Right atrium auricular region (tissue), 2 donors: ENCODE data around the gene MAP7. TPM values are rescaled to one million over a fixed set of nuclear protein-coding genes. Genes with fewer than 3 reads are reported as not detected.

Experiments
- DNase-seq: peaks from one replicate; pipeline ENCODE4 v3.0.0-alpha.2; 2019; ENCODE audit warnings: low spot score
- H3K27ac ChIP-seq, 2 donors: fragments of 200-600 bp; sonication (generic); 1 replicate in 1 of 2; 2 replicates in 1 of 2; pipeline ENCODE4 v1.5.1; 2016 to 2019
- H3K27me3 ChIP-seq, 2 donors: fragments of 200-600 bp; sonication (generic); one replicate each; pipeline versions ENCODE4 v1.5.1 to v1.6.0; 2017 to 2019
- H3K36me3 ChIP-seq: fragments of 200-600 bp; sonication (generic); one replicate; pipeline ENCODE4 v1.5.1; 2016
- H3K4me1 ChIP-seq, 2 donors: fragments of 200-600 bp; sonication (generic); one replicate each; pipeline versions ENCODE4 v1.5.1 to v1.6.0; 2017 to 2019
- H3K4me3 ChIP-seq, 2 donors: fragments of 200-600 bp; sonication (generic); 1 replicate in 1 of 2; 2 replicates in 1 of 2; pipeline ENCODE4 v1.5.1; 2017 to 2019; ENCODE audit warnings: mild to moderate bottlenecking in 1 of 2, moderate library complexity in 1 of 2
- H3K9me3 ChIP-seq, 2 donors: fragments of 200-600 bp; sonication (generic); one replicate each; pipeline ENCODE4 v1.5.1; 2019
- CTCF ChIP-seq, 2 donors: fragments of 200-600 bp; sonication (generic); IDR thresholded peaks; one replicate each; pipeline ENCODE4 v1.5.1; 2019; ENCODE audit warnings: antibody characterized with exemption in 2 of 2
- total RNA-seq, 2 donors: library from RNA; depleted of rRNA; stranded (reverse); fragments of >200 nt; gene quantifications; one replicate each; pipeline ENCODE4 v1.1.0, GENCODE V29; 2016

The MAP7 gene
- total RNA-seq, 2 donors from 2014 or later, result 1.0 to 1.3 TPM

DNA sequence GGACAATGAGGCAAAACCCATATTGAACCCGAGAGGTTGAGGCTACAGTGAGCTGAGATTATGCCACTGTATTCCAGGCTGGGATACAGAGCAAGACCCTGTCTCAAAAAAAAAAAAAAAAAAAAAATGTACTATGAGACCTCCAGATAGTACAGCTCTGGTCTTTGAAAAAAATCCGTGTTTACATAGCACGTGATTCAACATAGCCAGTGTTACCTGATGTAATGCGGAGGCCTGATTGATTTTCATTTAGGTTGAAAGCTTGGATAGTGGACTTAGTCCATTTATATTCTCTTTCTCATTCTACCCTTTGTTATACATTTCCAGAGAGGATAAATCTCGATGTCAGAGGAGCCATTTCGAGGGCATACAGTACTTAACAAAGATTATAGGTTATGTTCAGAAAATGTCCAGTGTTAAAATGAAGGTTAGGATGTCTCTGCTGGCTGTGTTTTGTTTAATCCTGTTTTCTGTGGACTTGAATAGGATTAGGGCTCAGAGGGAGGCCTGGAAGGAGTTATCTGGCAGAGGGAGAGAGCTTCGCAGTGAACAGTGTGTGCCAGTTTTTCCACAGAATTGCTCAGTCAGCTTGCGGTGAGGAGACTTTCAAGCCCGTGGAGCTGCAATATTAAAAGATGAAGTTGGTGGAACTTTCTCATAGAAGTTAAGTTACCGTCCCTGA is 226.7 kb downstream of the MAP7 start:
- no peaks in the 10 kb centered on the region for H3K36me3 ChIP-seq
- H3K27me3 ChIP-seq, result no peaks in the 10 kb centered on the region
- no peak for DNase-seq
- peaks cover 0 to 10% of the 10 kb centered on the region in 2 donors for H3K4me1 ChIP-seq
- no peaks in the 10 kb centered on the region for H3K9me3 ChIP-seq
- no peak overlapping the region for H3K27ac ChIP-seq
- no peak for TF ChIP-seq CTCF (IDR thresholded peaks at IDR 0.05)
- no peak overlapping the region for H3K4me3 ChIP-seq

DNA sequence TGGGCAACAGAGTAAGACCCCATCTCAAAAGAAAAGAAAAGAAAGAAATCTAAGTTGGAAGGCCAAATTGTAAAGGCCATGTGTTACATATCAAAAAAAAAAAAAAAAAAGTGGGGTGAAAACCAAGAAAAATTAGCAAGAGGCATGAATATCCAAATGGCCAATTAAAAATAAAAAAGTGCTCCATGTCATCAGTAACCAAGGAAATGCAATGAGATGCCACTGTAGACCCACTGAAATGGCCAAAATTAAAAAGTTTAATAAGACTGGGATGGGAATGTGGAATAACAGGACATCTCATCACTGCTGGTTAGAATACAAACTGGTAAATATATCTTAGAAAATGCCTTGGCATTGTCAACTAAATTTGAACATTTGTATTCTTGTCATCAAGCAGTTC is 230.5 kb downstream of the MAP7 start:
- Histone ChIP-seq H3K4me1 (no peaks in the 10 kb centered on the region), H3K9me3 (no peaks in the 10 kb centered on the region), H3K27me3 (no peaks in the 10 kb centered on the region), H3K4me3 (no peak overlapping the region), H3K36me3 (no peaks in the 10 kb centered on the region), H3K27ac (no peak overlapping the region)
- DNase-seq, result no peak
- TF ChIP-seq CTCF (IDR thresholded peaks at IDR 0.05), result no peak

GRCh38 chr6:136318676-136319075 is 231.5 kb downstream of the MAP7 start:
- no peaks in the 10 kb centered on the region for H3K36me3 ChIP-seq
- no peak overlapping the region for H3K4me3 ChIP-seq
- no peak for TF ChIP-seq CTCF (IDR thresholded peaks at IDR 0.05)
- H3K4me1 ChIP-seq, result no peaks in the 10 kb centered on the region
- no peaks in the 10 kb centered on the region for H3K27me3 ChIP-seq
- no peak for DNase-seq
- H3K27ac ChIP-seq, result no peak overlapping the region
- H3K9me3 ChIP-seq, result no peaks in the 10 kb centered on the region

- TF ChIP-seq CTCF (IDR thresholded peaks at IDR 0.05), result no peak
- H3K4me3 ChIP-seq, result no peak overlapping the region
- no peaks in the 10 kb centered on the region for H3K36me3 ChIP-seq
- H3K27me3 ChIP-seq, result no peaks in the 10 kb centered on the region
- H3K9me3 ChIP-seq, result no peaks in the 10 kb centered on the region
- no peak overlapping the region for H3K27ac ChIP-seq
- H3K4me1 ChIP-seq, result no peaks in the 10 kb centered on the region
- DNase-seq, result no peak
Measured at GRCh38 chr6:136317971-136318370, 232.3 kb downstream of the MAP7 start.

GRCh38 chr6:136317021-136317694 is 233.1 kb downstream of the MAP7 start:
- TF ChIP-seq CTCF (IDR thresholded peaks at IDR 0.05), result peak; percentile 52 to 85
- Histone ChIP-seq H3K36me3 (no peaks in the 10 kb centered on the region), H3K4me3 (no peak overlapping the region), H3K4me1 (no peaks in the 10 kb centered on the region), H3K27me3 (no peaks in the 10 kb centered on the region), H3K27ac (no peak overlapping the region), H3K9me3 (no peaks in the 10 kb centered on the region)
- DNase-seq, result no peak
